ENCODE results near the gene RASGRF1.

DNA sequence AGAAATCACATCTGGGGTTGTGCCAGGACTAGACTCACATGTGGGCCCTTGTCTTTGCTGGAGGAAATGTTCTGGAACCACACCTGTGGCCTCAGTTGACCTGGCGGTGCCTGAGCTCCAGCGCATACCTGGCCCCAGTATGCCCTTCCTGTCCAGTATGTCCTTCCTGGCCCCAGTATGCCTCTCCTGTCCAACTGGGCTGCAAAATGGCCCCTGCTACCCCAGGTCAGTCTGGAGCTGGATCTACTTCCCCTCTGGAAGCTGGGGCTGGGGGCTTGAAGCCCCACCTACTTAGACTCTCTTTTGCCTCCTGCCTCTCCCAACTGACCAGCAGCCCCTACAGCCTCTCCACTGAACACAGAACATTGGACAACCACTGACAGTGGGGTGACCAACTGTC lies 15.3 kb downstream of the RASGRF1 start:
- TF ChIP-seq POLR2A (IDR thresholded peaks at IDR 0.05), result no peak
- TF ChIP-seq, protein P1, sequence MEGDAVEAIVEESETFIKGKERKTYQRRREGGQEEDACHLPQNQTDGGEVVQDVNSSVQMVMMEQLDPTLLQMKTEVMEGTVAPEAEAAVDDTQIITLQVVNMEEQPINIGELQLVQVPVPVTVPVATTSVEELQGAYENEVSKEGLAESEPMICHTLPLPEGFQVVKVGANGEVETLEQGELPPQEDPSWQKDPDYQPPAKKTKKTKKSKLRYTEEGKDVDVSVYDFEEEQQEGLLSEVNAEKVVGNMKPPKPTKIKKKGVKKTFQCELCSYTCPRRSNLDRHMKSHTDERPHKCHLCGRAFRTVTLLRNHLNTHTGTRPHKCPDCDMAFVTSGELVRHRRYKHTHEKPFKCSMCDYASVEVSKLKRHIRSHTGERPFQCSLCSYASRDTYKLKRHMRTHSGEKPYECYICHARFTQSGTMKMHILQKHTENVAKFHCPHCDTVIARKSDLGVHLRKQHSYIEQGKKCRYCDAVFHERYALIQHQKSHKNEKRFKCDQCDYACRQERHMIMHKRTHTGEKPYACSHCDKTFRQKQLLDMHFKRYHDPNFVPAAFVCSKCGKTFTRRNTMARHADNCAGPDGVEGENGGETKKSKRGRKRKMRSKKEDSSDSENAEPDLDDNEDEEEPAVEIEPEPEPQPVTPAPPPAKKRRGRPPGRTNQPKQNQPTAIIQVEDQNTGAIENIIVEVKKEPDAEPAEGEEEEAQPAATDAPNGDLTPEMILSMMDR (IDR thresholded peaks at IDR 0.05), result no peak
- TF ChIP-seq EP300 (IDR thresholded peaks at IDR 0.05; ENCODE audit: low read depth), result no peak
